Common myeloid progenitor, CD34-positive (primary cell): ENCODE results near the gene SUGT1. TPM values are rescaled to one million over a fixed set of nuclear protein-coding genes. Genes with fewer than 3 reads are reported as not detected.
"Not testable (repeated sequence)": the region's sequence is repeated elsewhere in the genome, so short reads cannot be mapped to it uniquely, and the experiment has no call there.

Source experiments
- CTCF ChIA-PET: fragments of 350-600 bp; sonication (Branson Sonifier 250); formaldehyde crosslinking; loops from one replicate; lab custom pipeline; 2021; ENCODE audit warnings: antibody characterized with exemption; lab: Charles Lee
- POLR2A ChIA-PET: fragments of 350-600 bp; sonication (Branson Sonifier 250); formaldehyde crosslinking; loops from one replicate; lab custom pipeline; 2021; ENCODE audit warnings: antibody characterized with exemption; lab: Charles Lee
- DNase-seq, 3 donors: peaks; one replicate each; pipeline versions ENCODE4 v3.0.0 to v3.0.0-alpha.2; 2013
- H3K27ac ChIP-seq, 2 experiments: 1 replicate in 1 of 2; 2 replicates in 1 of 2; pipeline ENCODE4 v1.7.0; 2013; ENCODE audit warnings: inconsistent platforms in 2 of 2, low read length in 2 of 2, mild to moderate bottlenecking in 2 of 2, low read depth in 1 of 2, moderate library complexity in 1 of 2; ENCODE audit not compliant: severe bottlenecking in 2 of 2, insufficient read depth in 1 of 2, poor library complexity in 1 of 2
- H3K27me3 ChIP-seq, 5 experiments: replicated peaks in 2 of 5; 1 replicate in 3 of 5; 2 replicates in 2 of 5; pipeline versions ENCODE4 v1.6.1 to v1.7.0; 2013; ENCODE audit warnings: low read length in 4 of 5, mild to moderate bottlenecking in 2 of 5, moderate library complexity in 2 of 5, inconsistent platforms in 1 of 5; ENCODE audit not compliant: insufficient read depth in 5 of 5, control insufficient read depth in 4 of 5
- H3K36me3 ChIP-seq, 4 experiments: 1 replicate in 2 of 4; 2 replicates in 2 of 4; pipeline versions ENCODE4 v1.6.1 to v1.7.0; 2013; ENCODE audit warnings: low read length in 3 of 4, control low read depth in 1 of 4, mild to moderate bottlenecking in 1 of 4; ENCODE audit not compliant: control insufficient read depth in 4 of 4, insufficient read depth in 4 of 4
- H3K4me1 ChIP-seq, 4 experiments: 1 replicate in 3 of 4; 2 replicates in 1 of 4; pipeline versions ENCODE4 v1.6.1 to v1.7.1; 2013; ENCODE audit warnings: low read length in 3 of 4, mild to moderate bottlenecking in 3 of 4, control low read depth in 1 of 4, inconsistent platforms in 1 of 4, moderate library complexity in 1 of 4; ENCODE audit not compliant: control insufficient read depth in 4 of 4, insufficient read depth in 4 of 4; ENCODE audit errors: control extremely low read depth in 1 of 4
- H3K4me3 ChIP-seq, 7 experiments: 1 replicate in 4 of 7; 2 replicates in 3 of 7; pipeline versions ENCODE4 v1.5.1 to v1.7.0; 2013; ENCODE audit warnings: mild to moderate bottlenecking in 7 of 7, low read length in 6 of 7, moderate library complexity in 6 of 7, inconsistent platforms in 2 of 7, low read depth in 2 of 7, control low read depth in 1 of 7; ENCODE audit not compliant: insufficient read depth in 4 of 7, control insufficient read depth in 1 of 7; ENCODE audit errors: extremely low read depth in 1 of 7
- H3K9me3 ChIP-seq, 5 experiments: 1 replicate in 4 of 5; 2 replicates in 1 of 5; pipeline versions ENCODE4 v1.6.1 to v1.7.1; 2013; ENCODE audit warnings: low read length in 4 of 5, mild to moderate bottlenecking in 2 of 5, inconsistent platforms in 1 of 5, low read depth in 1 of 5, moderate library complexity in 1 of 5; ENCODE audit not compliant: control insufficient read depth in 4 of 5, insufficient read depth in 2 of 5; ENCODE audit errors: control extremely low read depth in 1 of 5
- WGBS: methylation state at CpG from one replicate; pipeline ENCODE4 v1.1.5; 2013; ENCODE audit not compliant: insufficient coverage; 5-methylcytosine and 5-hydroxymethylcytosine counted together
- polyA plus RNA-seq: library from polyadenylated mRNA; unstranded; fragments of 120-200 nt; gene quantifications from one replicate; pipeline ENCODE4 v1.2.1, GENCODE V29; 2013

The SUGT1 gene
- 41.3 TPM for polyA plus RNA-seq

DNA sequence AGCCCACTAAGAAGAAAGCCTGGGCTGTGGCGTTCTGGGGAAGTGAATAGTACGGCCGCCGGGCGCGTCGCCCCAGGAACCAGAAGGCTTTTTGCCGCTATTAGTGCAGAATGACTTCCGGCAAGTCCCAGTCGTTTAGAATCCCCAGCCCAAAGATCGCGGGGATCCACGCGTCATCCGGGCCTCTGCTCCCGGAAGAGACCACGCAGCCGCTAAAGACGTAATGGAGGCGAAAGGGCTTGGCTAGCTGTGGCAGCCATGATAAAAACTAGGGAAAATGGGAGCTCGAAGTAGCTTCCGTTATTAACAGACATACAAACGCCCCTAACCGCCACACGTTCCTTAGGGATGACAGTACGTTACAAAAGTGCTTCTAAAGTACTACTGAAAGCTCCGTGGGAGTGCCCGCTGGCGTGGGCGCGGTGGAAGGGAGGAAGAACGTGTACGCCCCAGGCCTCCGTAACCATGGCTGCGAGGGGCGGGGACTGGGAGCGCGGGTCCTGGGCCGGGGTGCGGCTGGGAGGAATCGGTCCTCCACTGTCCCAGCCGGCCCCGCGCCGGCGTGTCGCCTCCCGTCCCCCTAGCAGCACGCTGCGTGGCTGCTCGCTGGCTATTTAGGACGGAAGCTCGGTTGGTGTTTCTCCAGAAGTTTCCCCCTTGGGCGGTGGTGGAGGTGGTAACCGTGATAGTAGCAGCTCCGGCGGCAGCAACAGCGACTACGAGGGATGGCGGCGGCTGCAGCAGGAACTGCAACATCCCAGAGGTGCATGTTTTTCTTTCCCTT, at the start of gene SUGT1:
SUGT1 (plus strand) TSS at position 641 of the 784 bp plus-strand sequence; CDS start at position 726, 85 bp downstream.
- peak; percentile 98 to 100 (median 99) for DNase-seq
- WGBS = under 1% methylated on average over 49 of the region's 61 CpGs
- Histone ChIP-seq H3K36me3 (peaks cover 2 to 11% (median 4%) of the 10 kb centered on the region in 4 experiments), H3K27ac (peak within 1 kb of the TSS; percentile 99 to 100), H3K9me3 (no peaks in the 10 kb centered on the region), H3K27me3 (no peaks in the 10 kb centered on the region), H3K4me3 (peak within 1 kb of the TSS; percentile 87 to 98 (median 93)), H3K4me1 (peaks cover 15 to 28% (median 17%) of the 10 kb centered on the region in 4 experiments)
- POLR2A ChIA-PET = interaction anchor here (0.7 to 2.1 kb wide), 5 partner anchors 13 to 1267 kb away, joined by 3 to 15 read pairs (median 4); no protein-coding TSS in a partner anchor
- CTCF ChIA-PET = interaction anchor here (0.7 to 3.0 kb wide), 17 partner anchors 11 to 203 kb away, joined by 3 to 26 read pairs (median 5); partner anchors contain the start of gene PCDH8

GRCh38 chr13:52603316-52603715, 49.3 kb upstream of the SUGT1 start:
- H3K4me3 ChIP-seq, DNase-seq, H3K27ac ChIP-seq, POLR2A ChIA-PET, H3K9me3 ChIP-seq, CTCF ChIA-PET, H3K36me3 ChIP-seq: not testable (repeated sequence)
- peaks cover 0 to 31% (median 0%) of the 10 kb centered on the region in 5 experiments for H3K27me3 ChIP-seq
- peaks cover 4 to 16% (median 13%) of the 10 kb centered on the region in 4 experiments for H3K4me1 ChIP-seq
- 83% methylated on average over 1 of the region's 4 CpGs for whole genome bisulfite sequencing

DNA sequence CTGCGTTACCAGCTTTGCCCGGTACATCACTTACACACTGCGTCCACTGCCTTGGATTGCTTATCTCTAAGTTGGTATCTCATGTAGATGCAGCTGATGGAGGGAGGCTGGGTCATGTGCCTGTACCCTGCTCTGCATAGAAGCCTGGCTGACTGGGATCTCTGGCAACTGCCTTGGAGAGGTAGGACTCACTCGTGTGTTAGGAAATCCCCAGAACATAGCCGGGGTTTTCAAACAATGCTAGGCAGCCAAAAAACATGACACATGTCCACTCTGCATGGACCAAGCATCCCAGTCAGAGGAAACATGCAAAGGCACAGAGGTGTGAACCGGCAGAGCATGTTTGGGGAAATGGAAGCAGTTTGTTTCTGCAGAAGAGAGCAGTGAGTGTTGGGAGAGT, 46.5 kb upstream of the SUGT1 start:
- DNase-seq, H3K27me3 ChIP-seq, H3K36me3 ChIP-seq, POLR2A ChIA-PET, H3K27ac ChIP-seq, H3K4me3 ChIP-seq, H3K4me1 ChIP-seq, H3K9me3 ChIP-seq: not testable (repeated sequence)
- CTCF ChIA-PET = interaction anchor here (1.2 kb wide), 1 partner anchor 362 kb away, joined by 3 read pairs; no protein-coding TSS in a partner anchor
- WGBS = 93% methylated on average over 3 of the region's 6 CpGs

DNA sequence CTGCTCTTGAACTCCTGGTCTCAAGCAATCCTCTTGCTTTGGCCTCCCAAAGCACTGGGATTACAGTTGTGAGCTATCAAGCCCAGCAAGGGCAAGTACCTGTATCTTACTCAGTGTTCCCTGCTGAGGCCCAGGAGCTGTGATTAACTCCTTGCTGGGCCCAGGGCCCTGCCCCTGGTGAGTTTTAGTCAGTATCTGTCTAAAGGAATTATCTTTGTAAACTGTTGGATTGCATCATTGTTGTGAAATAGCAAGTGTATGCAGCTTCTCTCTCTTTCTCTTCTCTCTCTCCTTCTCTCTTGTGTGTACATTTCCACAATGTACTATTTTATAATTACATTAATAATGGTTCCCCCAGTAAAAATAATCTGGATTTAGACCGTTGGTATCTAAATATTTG, 45.8 kb upstream of the SUGT1 start:
- H3K4me3 ChIP-seq, H3K27me3 ChIP-seq, POLR2A ChIA-PET, H3K9me3 ChIP-seq, H3K4me1 ChIP-seq, H3K36me3 ChIP-seq, H3K27ac ChIP-seq, DNase-seq: not testable (repeated sequence)
- WGBS = no CpG with 5 or more reads among the region's 1 CpG
- CTCF ChIA-PET = interaction anchor here (0.6 to 1.6 kb wide), 3 partner anchors 43 to 362 kb away, joined by 3 to 4 read pairs (median 3); no protein-coding TSS in a partner anchor

DNA sequence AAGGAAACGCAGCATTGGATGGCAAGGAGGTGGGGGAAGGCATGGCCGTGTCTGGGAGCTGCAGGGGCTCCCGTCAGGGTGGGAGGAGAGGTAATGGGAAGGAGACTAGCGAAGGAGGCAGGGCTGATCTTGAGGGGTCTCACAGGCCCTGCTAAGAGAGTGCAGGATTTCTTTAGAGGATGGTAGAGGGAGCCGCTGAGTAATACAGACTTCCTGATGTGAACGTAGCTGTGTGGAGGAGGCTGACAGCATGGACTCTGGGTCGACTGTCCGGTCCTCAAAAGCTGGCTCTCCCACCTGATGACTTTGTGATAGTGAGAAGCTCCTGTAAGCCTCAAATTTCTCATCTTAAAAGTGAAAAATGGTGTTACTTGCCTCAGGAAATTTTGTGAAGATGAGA, 44.5 kb upstream of the SUGT1 start:
- H3K4me1 ChIP-seq, H3K27me3 ChIP-seq, DNase-seq, H3K4me3 ChIP-seq, H3K9me3 ChIP-seq, H3K27ac ChIP-seq, H3K36me3 ChIP-seq, POLR2A ChIA-PET: not testable (repeated sequence)
- 53% methylated on average over 3 of the region's 8 CpGs for WGBS
- CTCF ChIA-PET = interaction anchor here (0.7 to 2.5 kb wide), 6 partner anchors 9 to 543 kb away, joined by 3 to 7 read pairs (median 3); no protein-coding TSS in a partner anchor

DNA sequence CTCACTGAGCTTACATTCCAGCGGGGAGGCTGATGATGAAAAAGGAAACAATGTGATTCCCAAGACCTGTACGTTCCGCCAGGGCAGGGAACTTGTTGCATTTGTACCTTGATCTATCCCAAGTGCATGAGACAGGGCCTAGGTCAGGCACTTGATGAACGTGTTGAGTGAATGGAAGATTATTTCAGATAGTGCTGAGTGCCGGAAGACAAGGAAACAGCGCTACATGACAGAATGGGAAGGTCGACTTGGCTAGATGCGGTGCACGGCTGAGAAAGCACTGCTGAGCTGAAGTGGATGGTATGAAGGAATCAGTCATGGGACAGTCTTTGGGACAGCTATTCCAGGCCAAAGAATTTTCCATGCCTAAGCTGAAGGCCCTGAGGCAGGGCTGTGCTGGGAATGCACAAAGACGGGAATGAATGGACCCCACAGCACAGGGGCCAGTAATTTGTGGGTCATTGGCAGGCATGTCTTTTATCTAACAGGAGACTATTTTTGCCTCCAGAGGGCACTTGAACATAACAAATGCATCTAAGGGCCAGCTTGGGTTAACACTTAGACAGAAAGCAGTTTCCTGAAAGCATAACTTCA, 43.5 kb upstream of the SUGT1 start:
- H3K27me3 ChIP-seq, POLR2A ChIA-PET, H3K9me3 ChIP-seq, H3K27ac ChIP-seq, H3K4me3 ChIP-seq, H3K4me1 ChIP-seq, H3K36me3 ChIP-seq: not testable (repeated sequence)
- WGBS = 85% methylated on average over 10 of the region's 10 CpGs
- CTCF ChIA-PET = interaction anchor here (0.7 to 2.5 kb wide), 13 partner anchors 10 to 542 kb away, joined by 3 to 7 read pairs (median 3); no protein-coding TSS in a partner anchor
- peak; percentile 61 to 76 (median 75) for DNase-seq
